Thymus (tissue), 11 donors: ENCODE results near the gene SSTR5. TPM values are rescaled to one million over a fixed set of nuclear protein-coding genes. Genes with fewer than 3 reads are reported as not detected.

Source experiments
- DNase-seq, 9 donors: peaks; one replicate each; pipeline ENCODE4 v3.0.0-alpha.2; 2013; ENCODE audit warnings: low spot score in 9 of 9, low read depth in 6 of 9, missing footprints in 1 of 9
- H3K27ac ChIP-seq, 2 donors: one replicate each; pipeline ENCODE4 v1.5.1; 2013; ENCODE audit warnings: control low read depth in 1 of 2, low read depth in 1 of 2, low read length in 1 of 2, mild to moderate bottlenecking in 1 of 2, moderate library complexity in 1 of 2
- H3K27me3 ChIP-seq, 2 donors: one replicate each; pipeline ENCODE4 v1.5.1; 2013; ENCODE audit warnings: low read length in 1 of 2; ENCODE audit not compliant: control insufficient read depth in 2 of 2, insufficient read depth in 1 of 2
- H3K36me3 ChIP-seq, 2 donors: one replicate each; pipeline ENCODE4 v1.5.1; 2013; ENCODE audit warnings: low read length in 1 of 2, mild to moderate bottlenecking in 1 of 2, moderate library complexity in 1 of 2; ENCODE audit not compliant: control insufficient read depth in 2 of 2, insufficient read depth in 2 of 2
- H3K4me1 ChIP-seq, 2 donors: one replicate each; pipeline ENCODE4 v1.5.1; 2013; ENCODE audit warnings: low read length in 2 of 2; ENCODE audit not compliant: control insufficient read depth in 2 of 2, insufficient read depth in 2 of 2
- H3K4me3 ChIP-seq, 2 donors: one replicate each; pipeline ENCODE4 v1.5.1; 2013; ENCODE audit warnings: low read length in 2 of 2, control low read depth in 1 of 2, mild to moderate bottlenecking in 1 of 2
- H3K9me3 ChIP-seq, 2 donors: one replicate each; pipeline ENCODE4 v1.5.1; 2013; ENCODE audit warnings: low read length in 1 of 2, mild to moderate bottlenecking in 1 of 2; ENCODE audit not compliant: control insufficient read depth in 2 of 2, insufficient read depth in 1 of 2
- WGBS: extraction: QIAGEN DNeasy Blood & Tissue Kit; methylation state at CpG from one replicate; pipeline ENCODE4 v1.1.7; 2013; 5-methylcytosine and 5-hydroxymethylcytosine counted together
- polyA plus RNA-seq: library from polyadenylated mRNA; stranded (reverse); fragments of 200-250 nt; gene quantifications from one replicate; pipeline ENCODE4 v1.2.3, GENCODE V29; 2013
- total RNA-seq: library from RNA; stranded (reverse); fragments of 120-200 nt; gene quantifications from one replicate; pipeline ENCODE4 v1.2.4, GENCODE V29; 2013
- donor health status: healthy.

Gene SSTR5
- total and polyA plus RNA-seq, 2 donors, result not detected

- Histone ChIP-seq H3K27me3 (peaks cover 3 to 11% of the 10 kb centered on the region in 2 donors), H3K36me3 (no peaks in the 10 kb centered on the region), H3K4me1 (no peaks in the 10 kb centered on the region), H3K27ac (no peak overlapping the region), H3K4me3 (no peak overlapping the region), H3K9me3 (no peaks in the 10 kb centered on the region)
- 35% methylated on average over 18 of the region's 18 CpGs for WGBS
- peak in 1 of 9 donors; percentile 5 for DNase-seq
Observed at GRCh38 chr16:1125471-1125870, 52.9 kb downstream of the SSTR5 start.

GRCh38 chr16:1126044-1126443 is 53.5 kb downstream of the SSTR5 start:
- WGBS, result 66% methylated on average over 17 of the region's 17 CpGs

GRCh38 chr16:1126586-1126985 is 54.0 kb downstream of the SSTR5 start:
- no peak for DNase-seq
- 52% methylated on average over 10 of the region's 10 CpGs for WGBS
- Histone ChIP-seq H3K4me3 (no peak overlapping the region), H3K36me3 (no peaks in the 10 kb centered on the region), H3K9me3 (no peaks in the 10 kb centered on the region), H3K4me1 (no peaks in the 10 kb centered on the region), H3K27me3 (peaks cover 0 to 7% of the 10 kb centered on the region in 2 donors), H3K27ac (no peak overlapping the region)

More at GRCh38 chr16:1126044-1126443, 53.5 kb downstream of the SSTR5 start:
- Histone ChIP-seq H3K36me3 (no peaks in the 10 kb centered on the region), H3K27me3 (peaks cover 1 to 7% of the 10 kb centered on the region in 2 donors), H3K4me1 (no peaks in the 10 kb centered on the region), H3K9me3 (no peaks in the 10 kb centered on the region), H3K4me3 (no peak overlapping the region), H3K27ac (no peak overlapping the region)
- DNase-seq, result no peak

- H3K9me3 ChIP-seq, result no peaks in the 10 kb centered on the region
- H3K27me3 ChIP-seq, result peaks cover 0 to 7% of the 10 kb centered on the region in 2 donors
- H3K4me1 ChIP-seq, result no peaks in the 10 kb centered on the region
- no peaks in the 10 kb centered on the region for H3K36me3 ChIP-seq
- no peak for DNase-seq
- WGBS, result 67% methylated on average over 16 of the region's 16 CpGs
- H3K27ac ChIP-seq, result no peak overlapping the region
- H3K4me3 ChIP-seq, result no peak overlapping the region
Observed at GRCh38 chr16:1127101-1127500, 54.6 kb downstream of the SSTR5 start.

GRCh38 chr16:1127971-1128715 is 55.6 kb downstream of the SSTR5 start:
- Histone ChIP-seq H3K4me1 (no peaks in the 10 kb centered on the region), H3K27ac (no peak overlapping the region), H3K36me3 (no peaks in the 10 kb centered on the region), H3K9me3 (no peaks in the 10 kb centered on the region), H3K27me3 (peaks cover 0 to 7% of the 10 kb centered on the region in 2 donors), H3K4me3 (no peak overlapping the region)
- no peak for DNase-seq
- 93% methylated on average over 31 of the region's 31 CpGs for WGBS

GRCh38 chr16:1129106-1129960 is 56.8 kb downstream of the SSTR5 start:
- Histone ChIP-seq H3K27me3 (peaks cover 0 to 7% of the 10 kb centered on the region in 2 donors), H3K4me1 (no peaks in the 10 kb centered on the region), H3K27ac (no peak overlapping the region), H3K9me3 (no peaks in the 10 kb centered on the region), H3K36me3 (no peaks in the 10 kb centered on the region), H3K4me3 (no peak overlapping the region)
- 94% methylated on average over 48 of the region's 48 CpGs for whole genome bisulfite sequencing
- no peak for DNase-seq

GRCh38 chr16:1130382-1130781 is 57.8 kb downstream of the SSTR5 start:
- Histone ChIP-seq H3K27me3 (peaks cover 0 to 7% of the 10 kb centered on the region in 2 donors), H3K36me3 (no peaks in the 10 kb centered on the region), H3K4me3 (no peak overlapping the region), H3K9me3 (no peaks in the 10 kb centered on the region), H3K27ac (no peak overlapping the region), H3K4me1 (no peaks in the 10 kb centered on the region)
- no peak for DNase-seq
- 95% methylated on average over 8 of the region's 8 CpGs for WGBS
